ENCODE measurements around the gene WNT11.
A peak's percentile ranks its signal among the peaks of the same experiment; 100 is the strongest.

Gene WNT11

DNA sequence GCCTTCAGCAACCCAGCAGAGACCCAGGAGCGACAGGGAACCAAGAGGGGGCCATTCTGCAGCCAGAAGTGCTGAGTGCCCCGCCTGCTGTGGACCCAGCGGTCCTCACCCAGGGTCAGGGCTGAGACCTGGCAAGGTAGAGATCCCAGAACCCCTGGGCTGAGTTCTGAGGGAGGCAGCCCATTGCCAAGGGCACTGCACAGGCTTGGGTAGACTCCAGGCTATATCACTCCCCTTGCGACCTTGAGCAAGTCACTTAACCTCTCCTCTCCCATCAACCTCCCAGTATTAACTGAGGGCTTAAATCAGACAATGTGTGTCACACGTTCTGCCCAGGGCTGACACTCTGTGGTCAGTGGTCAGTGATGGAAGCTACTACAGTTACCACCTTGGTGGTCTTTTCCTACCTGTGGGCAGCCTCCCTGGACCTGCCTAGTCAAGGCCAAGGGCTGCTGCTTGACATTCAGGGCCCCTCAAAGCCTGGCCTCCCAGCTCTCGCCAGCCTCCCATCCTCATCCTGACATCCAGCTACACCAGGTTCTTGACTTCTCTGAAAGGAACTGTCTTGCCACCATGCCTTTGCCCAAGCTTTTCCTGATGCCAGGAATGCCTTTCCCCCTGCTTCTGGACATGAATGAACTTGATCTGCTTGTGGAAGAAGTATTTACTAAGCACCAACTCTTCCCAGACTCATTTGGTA lies 8.2 kb downstream of the WNT11 start:
- Histone ChIP-seq H3K9ac (ENCODE audit: insufficient read length, low read depth) (no peak overlapping the region), H3K36me3 (ENCODE audit: insufficient read depth, insufficient read length, low read length) (no peaks in the 10 kb centered on the region), H3K9me3 (ENCODE audit: insufficient read depth, low read length) (no peaks in the 10 kb centered on the region), H3K4me3 (ENCODE audit: insufficient read length, low read depth) (no peak overlapping the region), H3K27me3 (ENCODE audit: insufficient read depth, insufficient read length) (no peaks in the 10 kb centered on the region), H3K4me1 (ENCODE audit: insufficient read depth, insufficient read length) (no peaks in the 10 kb centered on the region)
- no peak for TF ChIP-seq ZNF274 (IDR thresholded peaks at IDR 0.05; ENCODE audit: low read depth, low read length)
- TF ChIP-seq SUZ12 (IDR thresholded peaks at IDR 0.05; ENCODE audit: extremely low read depth, insufficient read depth, insufficient read length): no peak
- TF ChIP-seq YY1 (IDR thresholded peaks at IDR 0.05; ENCODE audit: insufficient read depth, insufficient read length): no peak
- DNase-seq (ENCODE audit: low read depth, low spot score): no peak

DNA sequence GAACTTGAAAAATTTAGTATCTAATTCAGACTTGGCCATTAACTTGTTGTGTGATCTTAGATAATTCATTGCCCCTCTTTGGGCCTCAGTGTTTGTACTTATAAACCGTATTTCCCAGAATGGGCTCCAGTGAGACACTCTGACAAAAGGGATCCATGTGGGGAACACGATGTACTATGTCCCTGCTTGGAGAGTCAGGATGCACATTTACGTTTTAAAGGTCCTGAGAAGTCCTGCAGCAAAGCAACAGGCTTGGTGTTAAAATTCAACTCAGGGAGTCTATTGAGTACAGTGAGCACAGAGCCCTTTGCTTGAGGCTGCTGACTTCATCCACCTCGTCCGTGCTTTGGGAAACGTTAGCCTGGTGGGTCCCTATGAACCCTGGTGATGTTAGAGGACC lies 9.0 kb downstream of the WNT11 start:
- no peaks in the 10 kb centered on the region for H3K4me1 ChIP-seq (ENCODE audit: insufficient read depth, insufficient read length)
- no peak overlapping the region for H3K9ac ChIP-seq (ENCODE audit: insufficient read length, low read depth)
- H3K36me3 ChIP-seq (ENCODE audit: insufficient read depth, insufficient read length, low read length): no peaks in the 10 kb centered on the region
- H3K4me3 ChIP-seq (ENCODE audit: insufficient read length, low read depth): no peak overlapping the region
- TF ChIP-seq ZNF274 (IDR thresholded peaks at IDR 0.05; ENCODE audit: low read depth, low read length): no peak
- TF ChIP-seq SUZ12 (IDR thresholded peaks at IDR 0.05; ENCODE audit: extremely low read depth, insufficient read depth, insufficient read length): no peak
- no peak for TF ChIP-seq YY1 (IDR thresholded peaks at IDR 0.05; ENCODE audit: insufficient read depth, insufficient read length)
- H3K9me3 ChIP-seq (ENCODE audit: insufficient read depth, low read length): no peaks in the 10 kb centered on the region
- DNase-seq (ENCODE audit: low read depth, low spot score): no peak
- H3K27me3 ChIP-seq (ENCODE audit: insufficient read depth, insufficient read length): no peaks in the 10 kb centered on the region

DNA sequence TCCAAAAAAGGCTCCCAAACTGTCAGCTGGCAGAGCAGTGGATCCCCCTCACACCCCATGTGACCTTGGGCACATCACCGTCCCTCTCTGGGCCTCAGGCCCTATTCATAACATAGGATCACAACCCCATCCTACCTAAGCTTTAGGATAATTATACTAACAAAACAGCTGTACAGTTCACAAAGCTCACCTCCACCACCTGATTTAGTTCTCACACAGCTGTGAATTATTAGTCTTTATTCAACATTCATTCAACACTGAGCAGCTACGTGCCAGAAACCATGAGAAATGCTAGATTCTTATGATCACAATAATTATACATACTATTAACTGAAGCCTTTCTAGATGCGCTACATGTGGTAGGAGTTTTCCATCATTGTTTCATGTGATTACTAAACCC lies 9.5 kb downstream of the WNT11 start:
- Histone ChIP-seq H3K36me3 (ENCODE audit: insufficient read depth, insufficient read length, low read length) (no peaks in the 10 kb centered on the region), H3K9ac (ENCODE audit: insufficient read length, low read depth) (no peak overlapping the region), H3K4me3 (ENCODE audit: insufficient read length, low read depth) (no peak overlapping the region), H3K27me3 (ENCODE audit: insufficient read depth, insufficient read length) (no peaks in the 10 kb centered on the region), H3K9me3 (ENCODE audit: insufficient read depth, low read length) (no peaks in the 10 kb centered on the region), H3K4me1 (ENCODE audit: insufficient read depth, insufficient read length) (no peaks in the 10 kb centered on the region)
- TF ChIP-seq SUZ12 (IDR thresholded peaks at IDR 0.05; ENCODE audit: extremely low read depth, insufficient read depth, insufficient read length) (no peak), YY1 (IDR thresholded peaks at IDR 0.05; ENCODE audit: insufficient read depth, insufficient read length) (no peak), ZNF274 (IDR thresholded peaks at IDR 0.05; ENCODE audit: low read depth, low read length) (no peak)
- no peak for DNase-seq (ENCODE audit: low read depth, low spot score)

DNA sequence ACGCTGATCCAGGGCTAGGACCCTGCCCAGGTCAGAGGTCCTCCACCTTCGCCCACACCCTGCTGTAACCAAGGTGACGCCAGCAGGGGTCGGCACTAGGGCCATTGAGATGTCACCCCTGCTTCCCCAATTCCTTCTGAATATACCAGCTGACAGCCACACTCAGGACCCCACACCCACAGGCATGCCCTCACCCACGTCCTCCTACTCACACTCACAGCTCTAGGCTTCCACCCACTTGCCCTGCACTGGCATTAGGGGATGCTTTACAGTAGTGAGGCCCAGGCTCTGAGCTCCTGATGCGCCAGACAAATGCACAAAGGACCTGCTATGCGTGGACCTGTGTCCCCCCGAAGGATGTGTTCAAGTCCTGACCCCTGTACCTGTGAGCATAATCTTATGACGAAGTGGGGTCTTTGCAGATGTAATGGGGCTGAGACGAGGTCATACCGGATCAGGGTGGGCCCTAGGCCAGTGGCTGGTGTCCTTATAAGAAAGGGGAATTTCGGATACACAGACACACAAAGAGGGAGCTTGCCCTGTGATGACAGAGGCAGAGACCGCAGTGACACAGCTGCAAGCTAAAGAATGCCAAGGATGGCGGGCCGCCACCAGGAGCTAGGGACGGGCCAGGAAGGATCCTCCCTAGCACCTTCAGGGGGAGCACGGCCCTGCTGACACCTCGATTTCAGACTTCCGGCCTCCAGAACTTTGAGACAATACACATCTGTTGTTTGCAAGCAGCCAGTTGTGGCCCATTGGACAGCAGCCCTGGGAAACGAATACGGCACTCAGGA lies 11.2 kb downstream of the WNT11 start:
- no peak for DNase-seq (ENCODE audit: low read depth, low spot score)
- Histone ChIP-seq H3K4me1 (ENCODE audit: insufficient read depth, insufficient read length) (no peaks in the 10 kb centered on the region), H3K36me3 (ENCODE audit: insufficient read depth, insufficient read length, low read length) (peaks cover 4% of the 10 kb centered on the region), H3K9me3 (ENCODE audit: insufficient read depth, low read length) (no peaks in the 10 kb centered on the region), H3K27me3 (ENCODE audit: insufficient read depth, insufficient read length) (no peaks in the 10 kb centered on the region), H3K4me3 (ENCODE audit: insufficient read length, low read depth) (no peak overlapping the region), H3K9ac (ENCODE audit: insufficient read length, low read depth) (peak overlapping the region; percentile 4)
- TF ChIP-seq SUZ12 (IDR thresholded peaks at IDR 0.05; ENCODE audit: extremely low read depth, insufficient read depth, insufficient read length) (no peak), YY1 (IDR thresholded peaks at IDR 0.05; ENCODE audit: insufficient read depth, insufficient read length) (no peak), ZNF274 (IDR thresholded peaks at IDR 0.05; ENCODE audit: low read depth, low read length) (no peak)

DNA sequence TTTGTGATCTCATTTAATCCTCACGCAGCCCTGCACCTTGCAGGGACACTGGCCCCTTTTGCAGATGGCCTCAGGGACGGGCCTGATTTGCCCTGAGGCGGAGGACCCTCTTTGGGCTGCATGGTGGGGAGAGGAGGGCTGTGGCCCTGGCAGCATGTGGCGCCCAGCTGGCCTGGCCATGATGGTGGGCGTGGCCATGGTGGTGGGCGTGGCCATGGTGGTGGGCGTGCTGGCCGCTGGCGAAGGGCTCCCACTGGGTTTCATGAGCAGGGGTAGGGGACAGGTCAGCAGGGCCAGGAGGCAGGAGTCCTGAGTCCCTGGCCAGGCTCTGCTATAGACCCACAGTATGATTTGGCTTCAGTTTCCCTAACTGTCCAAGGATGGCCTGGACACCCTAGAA lies 13.1 kb downstream of the WNT11 start:
- no peak for TF ChIP-seq SUZ12 (IDR thresholded peaks at IDR 0.05; ENCODE audit: extremely low read depth, insufficient read depth, insufficient read length)
- no peak for TF ChIP-seq YY1 (IDR thresholded peaks at IDR 0.05; ENCODE audit: insufficient read depth, insufficient read length)
- TF ChIP-seq ZNF274 (IDR thresholded peaks at IDR 0.05; ENCODE audit: low read depth, low read length): no peak
- no peak overlapping the region for H3K9ac ChIP-seq (ENCODE audit: insufficient read length, low read depth)
- no peak overlapping the region for H3K4me3 ChIP-seq (ENCODE audit: insufficient read length, low read depth)
- peaks cover 4% of the 10 kb centered on the region for H3K36me3 ChIP-seq (ENCODE audit: insufficient read depth, insufficient read length, low read length)
- H3K9me3 ChIP-seq (ENCODE audit: insufficient read depth, low read length): peaks cover 3% of the 10 kb centered on the region; the same call in 1 of the 2 replicates
- no peaks in the 10 kb centered on the region for H3K27me3 ChIP-seq (ENCODE audit: insufficient read depth, insufficient read length)
- no peak for DNase-seq (ENCODE audit: low read depth, low spot score)
- no peaks in the 10 kb centered on the region for H3K4me1 ChIP-seq (ENCODE audit: insufficient read depth, insufficient read length)

DNA sequence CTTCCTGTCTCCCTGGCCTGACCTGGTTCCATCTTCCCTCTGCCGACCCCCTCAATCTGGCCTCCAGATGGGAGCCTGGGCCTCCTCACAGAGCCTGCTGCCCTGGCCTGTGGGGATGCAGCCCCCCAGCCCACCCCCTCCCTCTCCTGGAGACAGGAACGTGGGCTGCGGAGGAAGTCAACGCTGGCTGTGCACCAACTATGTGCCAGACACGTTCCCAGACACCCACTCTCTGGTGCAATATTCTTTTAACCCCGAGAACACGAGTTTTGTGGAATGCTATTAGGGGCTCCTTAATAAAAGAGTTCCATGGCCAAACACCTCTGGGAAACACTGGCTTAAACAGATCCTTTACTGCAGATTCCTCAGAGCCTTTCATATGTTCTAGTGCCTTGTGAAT lies 15.9 kb downstream of the WNT11 start:
- peaks cover 8% of the 10 kb centered on the region for H3K36me3 ChIP-seq (ENCODE audit: insufficient read depth, insufficient read length, low read length)
- no peak overlapping the region for H3K9ac ChIP-seq (ENCODE audit: insufficient read length, low read depth)
- H3K27me3 ChIP-seq (ENCODE audit: insufficient read depth, insufficient read length): no peaks in the 10 kb centered on the region
- H3K4me3 ChIP-seq (ENCODE audit: insufficient read length, low read depth): no peak overlapping the region
- DNase-seq (ENCODE audit: low read depth, low spot score): no peak
- peaks cover 3% of the 10 kb centered on the region; the same call in 1 of the 2 replicates for H3K9me3 ChIP-seq (ENCODE audit: insufficient read depth, low read length)
- H3K4me1 ChIP-seq (ENCODE audit: insufficient read depth, insufficient read length): peaks cover 3% of the 10 kb centered on the region
- no peak for TF ChIP-seq YY1 (IDR thresholded peaks at IDR 0.05; ENCODE audit: insufficient read depth, insufficient read length)
- no peak for TF ChIP-seq ZNF274 (IDR thresholded peaks at IDR 0.05; ENCODE audit: low read depth, low read length)
- TF ChIP-seq SUZ12 (IDR thresholded peaks at IDR 0.05; ENCODE audit: extremely low read depth, insufficient read depth, insufficient read length): no peak

DNA sequence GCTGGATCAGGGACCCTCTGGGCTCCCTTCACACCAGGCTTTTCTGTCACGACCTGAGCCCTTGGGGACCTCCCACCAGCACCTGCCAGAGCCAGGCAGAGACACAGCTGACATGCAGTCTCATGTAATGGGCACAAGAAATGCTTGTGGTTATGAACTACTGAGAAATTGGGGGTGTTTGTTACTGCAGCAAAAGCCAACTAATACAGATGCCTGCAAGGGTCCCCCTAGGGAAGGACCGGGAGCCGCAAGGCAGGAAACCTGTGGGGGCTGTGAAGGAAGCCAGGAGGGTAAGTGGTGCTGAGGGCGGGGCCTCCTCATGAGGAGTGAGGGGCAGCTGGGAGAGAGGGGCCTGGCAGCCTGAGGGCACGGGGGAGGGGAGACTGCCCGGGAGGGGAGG lies 16.6 kb downstream of the WNT11 start:
- H3K27me3 ChIP-seq (ENCODE audit: insufficient read depth, insufficient read length): no peaks in the 10 kb centered on the region
- H3K9ac ChIP-seq (ENCODE audit: insufficient read length, low read depth): no peak overlapping the region
- H3K9me3 ChIP-seq (ENCODE audit: insufficient read depth, low read length): peaks cover 3% of the 10 kb centered on the region; the same call in 1 of the 2 replicates
- H3K36me3 ChIP-seq (ENCODE audit: insufficient read depth, insufficient read length, low read length): peaks cover 8% of the 10 kb centered on the region
- no peak overlapping the region for H3K4me3 ChIP-seq (ENCODE audit: insufficient read length, low read depth)
- peaks cover 10% of the 10 kb centered on the region for H3K4me1 ChIP-seq (ENCODE audit: insufficient read depth, insufficient read length)
- no peak for DNase-seq (ENCODE audit: low read depth, low spot score)
- no peak for TF ChIP-seq SUZ12 (IDR thresholded peaks at IDR 0.05; ENCODE audit: extremely low read depth, insufficient read depth, insufficient read length)
- no peak for TF ChIP-seq YY1 (IDR thresholded peaks at IDR 0.05; ENCODE audit: insufficient read depth, insufficient read length)
- no peak for TF ChIP-seq ZNF274 (IDR thresholded peaks at IDR 0.05; ENCODE audit: low read depth, low read length)
